GM19328 (cell line): ENCODE data around the gene UBE2Q2.
"Not testable (repeated sequence)": the region's sequence is repeated elsewhere in the genome, so short reads cannot be mapped to it uniquely, and the experiment has no call there.

Experiments
- ATAC-seq: cut with Tn5 transposase; IDR thresholded peaks from one replicate; pipeline ENCODE4 v1.9.1; 2021; ENCODE audit warnings: mild to moderate bottlenecking, moderate library complexity; ENCODE audit not compliant: unreplicated experiment

UBE2Q2 gene

DNA sequence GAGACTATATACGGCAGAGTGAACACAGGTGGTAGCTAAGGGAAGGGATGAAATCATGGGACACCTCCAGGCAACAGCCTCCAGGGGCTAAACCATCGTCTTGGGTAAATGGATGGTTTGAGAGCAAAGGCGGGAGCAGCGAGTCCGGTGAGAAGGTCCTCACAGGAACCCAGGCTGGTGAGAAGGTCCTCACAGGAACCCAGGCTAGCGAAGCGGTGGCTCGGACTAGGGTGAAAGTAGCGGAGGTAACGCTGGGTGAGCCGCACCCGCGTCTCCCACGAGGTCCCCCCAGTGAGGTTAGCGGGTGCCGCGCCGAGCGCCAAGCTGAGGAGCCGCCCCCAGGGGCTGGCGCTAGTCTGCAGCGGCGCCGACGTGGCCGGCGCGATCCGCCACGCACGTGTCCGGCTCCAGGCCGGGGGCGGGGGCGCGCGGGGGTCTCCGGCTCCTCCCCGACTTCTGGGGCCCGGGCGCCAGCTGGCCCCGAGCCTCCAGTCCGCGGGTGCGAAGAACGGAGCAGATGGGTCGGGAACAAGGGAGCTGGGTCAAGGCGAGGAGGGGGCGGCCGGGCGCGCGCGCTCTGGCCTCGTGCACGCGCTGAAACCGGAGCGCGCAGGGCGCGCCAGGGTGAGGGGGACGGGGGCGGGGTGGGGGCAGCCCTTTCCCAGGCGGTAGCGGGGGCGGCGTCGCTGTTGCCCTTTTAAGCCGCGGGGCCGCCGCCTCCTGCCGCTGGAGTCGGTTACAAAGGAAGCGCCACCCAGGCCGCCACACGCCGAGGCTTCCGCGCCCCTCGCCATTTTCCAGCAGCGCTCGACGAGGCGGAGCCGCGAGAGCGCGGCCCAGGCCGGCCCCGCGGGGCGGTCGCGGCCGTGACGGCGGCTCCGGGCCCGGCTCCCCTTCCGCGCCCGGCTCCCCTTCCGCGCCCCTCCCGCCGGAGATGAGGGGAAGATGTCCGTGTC is at the start of gene UBE2Q2:
TSS of gene UBE2Q2 (plus strand) at position 726 of the 956 bp plus-strand sequence. CDS start at position 946, 220 bp downstream.
- ATAC-seq = peak; percentile 57

GRCh38 chr15:75796321-75796720 is 46.9 kb upstream of the UBE2Q2 start:
- ATAC-seq = no peak

DNA sequence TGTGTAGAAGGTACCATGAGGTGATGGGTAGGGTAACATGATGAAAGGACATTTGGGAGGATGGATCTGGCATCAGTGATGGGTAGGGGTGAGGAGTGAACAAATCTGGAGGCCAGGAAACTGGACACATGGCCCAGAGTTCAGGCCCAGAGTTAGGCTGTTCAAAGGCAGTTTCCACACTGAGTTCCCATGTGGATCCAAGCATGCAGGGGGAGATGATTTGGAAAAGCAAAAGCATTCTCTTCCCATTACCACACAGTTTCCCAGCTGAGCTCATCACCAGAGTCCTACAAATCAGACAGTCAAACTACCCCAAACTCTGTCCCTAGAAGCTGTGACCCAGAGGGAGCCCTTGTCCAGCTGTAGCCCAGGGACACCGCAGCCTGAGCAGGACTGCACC is 46.1 kb upstream of the UBE2Q2 start:
- ATAC-seq = not testable (repeated sequence)

DNA sequence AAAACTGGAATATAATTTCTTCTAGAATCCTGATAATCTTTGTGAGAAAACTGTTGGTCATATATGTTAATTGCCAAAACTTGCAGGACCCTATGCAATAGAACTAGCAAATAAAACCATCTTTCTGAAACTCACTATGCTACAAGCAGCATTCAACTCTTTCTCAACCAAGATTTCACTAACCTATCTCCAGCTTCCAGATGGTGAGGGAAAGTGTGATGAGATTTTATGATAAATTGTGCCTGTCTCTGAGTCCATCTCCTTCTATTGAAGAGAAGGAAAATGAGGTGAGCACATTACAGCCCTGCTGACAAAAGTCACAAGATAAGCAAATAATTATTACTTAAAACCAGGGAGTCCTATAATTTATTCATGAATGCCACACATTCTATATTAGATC is 44.1 kb upstream of the UBE2Q2 start:
- no peak for ATAC-seq

- not testable (repeated sequence) for ATAC-seq
These were observed 42.8 kb upstream of the UBE2Q2 start for GRCh38 chr15:75800409-75800808.

GRCh38 chr15:75801859-75802593 is 41.2 kb upstream of the UBE2Q2 start:
- ATAC-seq = no peak

- ATAC-seq = not testable (repeated sequence)
These were observed 35.8 kb upstream of the UBE2Q2 start for GRCh38 chr15:75807486-75807885.

- not testable (repeated sequence) for ATAC-seq
These were observed 35.2 kb upstream of the UBE2Q2 start for GRCh38 chr15:75808009-75808408.

DNA sequence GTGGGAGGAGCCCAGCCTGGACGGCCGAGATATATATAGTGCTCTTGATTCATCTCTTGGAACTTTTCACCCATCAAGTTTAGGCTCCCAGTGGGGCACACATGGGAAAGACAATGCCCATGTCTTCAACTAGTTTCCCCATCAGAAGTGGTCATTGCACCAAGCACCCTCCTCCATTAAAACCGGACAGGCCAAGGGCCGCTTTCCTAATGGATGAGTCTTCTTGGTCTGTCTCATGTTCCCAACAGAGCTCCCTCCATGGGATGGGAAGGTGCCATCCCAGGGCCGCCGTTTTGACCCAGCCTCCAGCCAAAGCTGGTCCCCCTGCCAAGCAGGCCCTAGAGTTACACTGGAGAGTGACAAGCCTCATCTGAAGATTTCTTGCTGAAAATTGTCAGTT is 34.7 kb upstream of the UBE2Q2 start:
- ATAC-seq = no peak

DNA sequence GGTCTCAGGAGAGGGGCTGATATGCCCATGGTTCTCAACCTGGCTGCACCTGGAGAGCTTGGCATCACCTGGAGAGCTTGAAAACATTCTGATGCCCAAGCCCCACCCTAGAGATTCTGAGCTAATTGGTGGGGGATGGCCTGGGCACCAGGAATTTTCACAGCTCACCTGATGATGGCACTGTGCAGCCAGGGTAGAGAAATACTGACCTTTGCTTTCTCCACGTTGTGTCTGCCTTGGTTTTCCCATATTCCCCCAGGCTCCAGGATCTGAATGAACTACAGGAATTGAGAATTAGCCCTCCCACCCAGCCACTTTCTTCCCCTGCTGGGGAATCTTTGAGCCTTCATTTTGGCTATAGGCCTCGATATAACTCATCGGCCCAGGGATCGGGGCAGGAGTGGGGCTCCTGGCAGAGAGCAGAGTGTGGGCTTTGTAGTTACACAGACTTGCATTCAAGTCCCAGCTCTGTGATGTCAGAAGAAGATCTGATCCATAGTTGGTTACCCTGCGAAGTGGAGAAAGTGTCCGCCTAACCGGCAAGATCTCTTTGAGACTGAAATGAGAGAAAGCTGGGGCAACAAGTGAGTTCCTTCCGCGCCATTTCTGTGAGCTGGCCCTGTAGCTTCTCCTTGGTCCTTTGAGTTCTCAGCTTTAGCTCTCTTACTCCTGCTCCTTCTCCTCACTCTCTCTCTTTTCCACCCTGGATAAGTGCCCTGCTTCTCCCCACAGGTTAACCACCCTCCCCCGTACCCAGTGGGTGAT is 33.1 kb upstream of the UBE2Q2 start:
- ATAC-seq = no peak

DNA sequence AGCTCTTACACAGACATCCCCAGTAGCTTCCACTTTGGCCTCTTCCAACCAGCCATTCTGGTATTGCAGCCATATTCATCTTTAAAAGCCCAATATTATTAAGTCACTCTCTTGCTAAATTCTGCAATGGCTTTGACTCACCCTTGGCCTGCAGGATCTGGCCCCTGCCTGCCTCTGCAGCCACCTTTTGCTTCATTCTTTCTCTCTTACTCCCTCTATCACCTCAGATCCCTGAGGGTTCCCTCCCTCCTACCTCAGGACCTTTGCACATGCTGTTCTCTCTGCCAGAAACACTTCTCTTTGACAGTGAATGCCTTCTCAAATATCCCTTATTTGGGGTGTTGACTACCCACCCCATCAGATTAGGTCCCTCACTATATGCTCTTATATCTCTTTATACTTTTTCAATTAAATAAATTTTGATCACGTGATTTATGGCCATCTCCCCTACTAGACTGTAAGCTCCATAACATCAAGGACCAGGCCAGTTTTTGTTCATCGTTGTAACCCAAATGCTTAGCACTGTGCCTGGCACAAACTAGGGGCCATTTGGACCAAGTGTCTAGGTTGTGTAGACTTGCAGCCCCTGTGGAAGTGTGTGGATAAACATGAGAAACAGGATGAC is 32.3 kb upstream of the UBE2Q2 start:
- no peak for ATAC-seq

- no peak for ATAC-seq
These were observed 31.6 kb upstream of the UBE2Q2 start for GRCh38 chr15:75811626-75812025.

GRCh38 chr15:75814794-75815193 is 28.5 kb upstream of the UBE2Q2 start:
- no peak for ATAC-seq

GRCh38 chr15:75815811-75816719 is 27.2 kb upstream of the UBE2Q2 start:
- no peak for ATAC-seq

GRCh38 chr15:75817138-75817935 is 25.9 kb upstream of the UBE2Q2 start:
- ATAC-seq = no peak

DNA sequence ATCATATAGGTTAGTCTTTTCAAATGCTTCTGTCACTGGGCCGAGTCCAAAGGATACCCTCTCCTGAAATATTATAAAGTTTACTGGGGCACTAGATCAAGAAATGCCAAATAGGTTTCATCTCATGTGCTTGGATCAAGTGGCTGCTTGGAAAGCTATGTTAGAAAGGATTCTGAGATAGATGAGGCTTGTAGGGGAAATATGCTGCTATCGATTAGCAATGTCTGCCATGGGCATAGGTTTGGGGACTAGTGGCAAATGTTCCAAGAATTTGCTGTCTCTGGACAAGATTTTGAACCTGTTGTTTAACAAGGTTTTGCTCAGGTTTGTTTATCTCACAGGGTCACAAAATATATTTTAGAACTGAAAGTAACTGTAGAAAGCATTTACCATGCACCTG is 23.0 kb upstream of the UBE2Q2 start:
- ATAC-seq = no peak

DNA sequence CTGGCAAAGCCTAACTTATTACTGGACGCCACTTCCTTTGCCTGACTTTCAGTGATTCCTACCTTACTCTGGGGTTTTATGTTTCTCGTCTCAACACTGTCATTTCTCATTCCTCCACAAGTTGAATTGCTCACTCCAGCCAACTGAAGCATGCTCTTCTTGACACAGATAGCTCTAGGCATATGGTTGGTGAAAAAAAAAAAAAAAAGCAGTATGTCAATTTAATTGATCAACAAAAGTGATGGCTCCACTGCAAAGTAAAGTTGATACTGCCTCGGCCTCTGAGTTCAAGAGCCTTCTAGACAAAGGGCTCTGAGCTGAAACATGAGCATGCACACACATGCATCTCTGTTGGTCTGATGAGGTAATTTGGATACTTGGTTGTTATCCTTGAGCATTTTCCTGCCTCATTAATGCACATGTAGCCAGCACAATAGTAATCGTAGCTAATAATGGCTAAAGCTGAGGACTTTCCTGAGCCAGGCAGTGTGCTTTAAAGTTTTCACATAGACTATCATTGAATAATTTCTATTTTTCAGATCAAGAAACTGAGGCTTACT is 21.4 kb upstream of the UBE2Q2 start:
- ATAC-seq = no peak

GRCh38 chr15:75822685-75823278 is 20.5 kb upstream of the UBE2Q2 start:
- ATAC-seq = no peak
